Urinary bladder (tissue), 4 donors: ENCODE data around the gene CREB5. TPM values are rescaled to one million over a fixed set of nuclear protein-coding genes. Genes with fewer than 3 reads are reported as not detected.

Experiments
- DNase-seq: peaks from one replicate; pipeline ENCODE4 v3.0.0-alpha.2; 2015; ENCODE audit errors: extremely low spot score
- H3K27ac ChIP-seq: one replicate; pipeline ENCODE4 v1.5.1; 2013; ENCODE audit warnings: low read depth, mild to moderate bottlenecking, moderate library complexity
- H3K36me3 ChIP-seq: one replicate; pipeline ENCODE4 v1.6.1; 2013; ENCODE audit warnings: mild to moderate bottlenecking, moderate library complexity; ENCODE audit not compliant: insufficient read depth
- H3K4me1 ChIP-seq: one replicate; pipeline ENCODE4 v1.6.1; 2013; ENCODE audit warnings: mild to moderate bottlenecking, moderate library complexity; ENCODE audit not compliant: insufficient read depth
- H3K4me3 ChIP-seq: one replicate; pipeline ENCODE4 v1.5.1; 2013; ENCODE audit warnings: low read depth, low read length
- WGBS: extraction: QIAGEN DNeasy Blood & Tissue Kit; methylation state at CpG from one replicate; pipeline ENCODE4 v1.1.7; 2013; 5-methylcytosine and 5-hydroxymethylcytosine counted together
- polyA plus RNA-seq: library from polyadenylated mRNA; stranded (reverse); fragments of 200-250 nt; gene quantifications from one replicate; pipeline ENCODE4 v1.2.3, GENCODE V29; 2013
- total RNA-seq: library from RNA; depleted of rRNA; stranded (reverse); fragments of >200 nt; gene quantifications from one replicate; pipeline ENCODE4 v1.2.3, GENCODE V29; 2014
- donor health status: healthy with polysubstance abuse.
- donor health status: healthy.

CREB5 gene
- total and polyA plus RNA-seq, 2 donors: 6.5 to 53.5 TPM

DNA sequence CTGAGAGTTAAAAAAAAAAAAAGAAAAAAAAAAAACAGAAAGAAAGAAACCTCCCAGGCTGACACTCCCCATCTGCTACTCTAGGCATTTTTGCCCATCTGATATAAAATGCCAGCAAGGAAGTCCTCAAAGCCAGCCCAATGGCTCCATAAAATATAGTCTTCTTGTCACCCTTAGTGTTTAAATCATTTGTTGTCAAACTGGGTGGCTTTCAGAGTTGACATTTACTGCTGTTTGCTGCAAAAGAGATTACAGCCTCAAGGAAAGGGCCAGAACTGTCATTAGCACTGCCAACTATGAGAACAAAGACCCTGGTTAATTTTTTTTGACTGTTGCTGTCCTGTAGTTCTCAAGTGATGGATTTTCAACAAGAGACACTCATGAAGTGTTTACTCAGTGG is 459.3 kb downstream of the CREB5 start:
- DNase-seq: no peak
- Histone ChIP-seq H3K36me3 (no peaks in the 10 kb centered on the region), H3K4me1 (no peaks in the 10 kb centered on the region), H3K4me3 (no peak overlapping the region), H3K27ac (no peak overlapping the region)

DNA sequence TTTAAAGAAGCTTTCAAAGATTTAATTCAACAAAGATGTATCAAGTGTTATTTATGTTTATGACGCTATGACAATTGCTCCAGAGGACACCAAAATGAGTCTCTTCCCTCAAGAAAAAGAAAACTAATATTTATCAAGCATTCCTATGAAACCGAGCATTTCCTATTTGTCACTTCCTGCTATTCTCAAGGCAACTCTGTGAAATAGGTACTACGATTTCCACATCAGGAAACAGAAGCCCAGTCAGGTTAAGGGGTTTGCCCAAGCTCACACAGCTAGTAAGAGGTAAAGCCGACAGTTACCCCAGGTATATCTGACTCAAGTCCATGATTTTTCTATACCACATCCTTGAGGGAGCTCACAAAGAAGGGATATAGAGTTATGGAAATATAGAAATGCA is 459.9 kb downstream of the CREB5 start:
- no peak for DNase-seq
- 88% methylated on average over 4 of the region's 4 CpGs for WGBS

DNA sequence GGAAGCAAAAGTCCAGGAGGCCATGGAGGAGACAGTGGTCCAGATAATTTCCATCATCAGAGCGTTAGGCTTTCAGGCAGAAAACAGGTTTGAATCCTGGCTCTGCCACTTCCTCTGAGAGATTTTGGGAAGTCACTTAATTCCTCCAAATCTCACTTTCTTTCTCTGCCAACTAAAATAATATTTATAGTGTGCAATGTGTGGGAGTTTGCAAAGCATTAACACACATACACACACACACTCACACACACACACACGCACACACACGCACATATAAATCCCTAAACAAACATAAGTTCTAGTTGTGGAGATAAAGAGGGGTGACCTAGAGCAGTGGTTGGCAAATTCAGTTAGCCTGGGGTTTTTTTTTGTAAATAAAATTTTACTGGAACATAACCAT is 461.0 kb downstream of the CREB5 start:
- no peaks in the 10 kb centered on the region for H3K4me1 ChIP-seq
- no peaks in the 10 kb centered on the region for H3K36me3 ChIP-seq
- H3K27ac ChIP-seq: no peak overlapping the region
- WGBS: 30% methylated on average over 3 of the region's 3 CpGs
- DNase-seq: no peak
- no peak overlapping the region for H3K4me3 ChIP-seq

More for the DNA sequence above, 459.9 kb downstream of the CREB5 start:
- H3K4me1 ChIP-seq: no peaks in the 10 kb centered on the region
- no peak overlapping the region for H3K27ac ChIP-seq
- H3K36me3 ChIP-seq: no peaks in the 10 kb centered on the region
- H3K4me3 ChIP-seq: no peak overlapping the region

GRCh38 chr7:28874001-28874400 is 461.7 kb downstream of the CREB5 start:
- Histone ChIP-seq H3K27ac (no peak overlapping the region), H3K36me3 (no peaks in the 10 kb centered on the region), H3K4me3 (no peak overlapping the region), H3K4me1 (no peaks in the 10 kb centered on the region)
- WGBS: 56% methylated on average over 1 of the region's 1 CpG
- DNase-seq: no peak

Other genes starting within 250 kb of the CREB5 start
- 31.9 TPM for gene JAZF1, start 231.7 kb upstream of the CREB5 start, total RNA-seq
- gene JAZF1, start 231.7 kb upstream of the CREB5 start, polyA plus RNA-seq: 30.7 TPM